ENCODE results near the gene EHF. TPM values are rescaled to one million over a fixed set of nuclear protein-coding genes. Genes with fewer than 3 reads are reported as not detected.
A peak's percentile ranks its signal among the peaks of the same experiment; 100 is the strongest.

Gene EHF
- total RNA-seq, 1 donor from 2014 or later, result 2.8 TPM

GRCh38 chr11:34601085-34601444 is 19.8 kb upstream of the EHF start:
- DNase-seq (ENCODE audit: low spot score) (no peak), ATAC-seq (peak; percentile 51)

DNA sequence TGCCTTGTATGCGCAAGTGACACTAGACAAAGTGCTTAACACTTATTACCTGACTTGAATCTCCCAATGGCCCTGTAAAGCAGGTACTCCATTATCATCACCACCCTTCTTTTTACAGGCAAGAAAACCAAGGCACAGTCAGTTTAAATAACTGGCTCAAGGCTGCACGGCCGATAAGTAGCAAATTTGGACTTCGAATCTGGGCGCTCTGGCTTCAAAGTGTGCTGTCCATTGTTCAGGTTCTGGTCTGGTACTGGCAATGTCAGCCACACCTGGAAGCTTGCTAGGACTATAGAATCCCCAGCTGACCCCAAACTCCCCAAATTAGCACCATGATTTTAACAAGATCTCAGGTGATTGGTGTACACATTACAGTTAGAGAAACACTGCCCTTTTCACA is 19.3 kb upstream of the EHF start:
- no peak for DNase-seq (ENCODE audit: low spot score)
- ATAC-seq, result no peak

GRCh38 chr11:34602245-34602644 is 18.6 kb upstream of the EHF start:
- DNase-seq (ENCODE audit: low spot score) (no peak), ATAC-seq (no peak)

DNA sequence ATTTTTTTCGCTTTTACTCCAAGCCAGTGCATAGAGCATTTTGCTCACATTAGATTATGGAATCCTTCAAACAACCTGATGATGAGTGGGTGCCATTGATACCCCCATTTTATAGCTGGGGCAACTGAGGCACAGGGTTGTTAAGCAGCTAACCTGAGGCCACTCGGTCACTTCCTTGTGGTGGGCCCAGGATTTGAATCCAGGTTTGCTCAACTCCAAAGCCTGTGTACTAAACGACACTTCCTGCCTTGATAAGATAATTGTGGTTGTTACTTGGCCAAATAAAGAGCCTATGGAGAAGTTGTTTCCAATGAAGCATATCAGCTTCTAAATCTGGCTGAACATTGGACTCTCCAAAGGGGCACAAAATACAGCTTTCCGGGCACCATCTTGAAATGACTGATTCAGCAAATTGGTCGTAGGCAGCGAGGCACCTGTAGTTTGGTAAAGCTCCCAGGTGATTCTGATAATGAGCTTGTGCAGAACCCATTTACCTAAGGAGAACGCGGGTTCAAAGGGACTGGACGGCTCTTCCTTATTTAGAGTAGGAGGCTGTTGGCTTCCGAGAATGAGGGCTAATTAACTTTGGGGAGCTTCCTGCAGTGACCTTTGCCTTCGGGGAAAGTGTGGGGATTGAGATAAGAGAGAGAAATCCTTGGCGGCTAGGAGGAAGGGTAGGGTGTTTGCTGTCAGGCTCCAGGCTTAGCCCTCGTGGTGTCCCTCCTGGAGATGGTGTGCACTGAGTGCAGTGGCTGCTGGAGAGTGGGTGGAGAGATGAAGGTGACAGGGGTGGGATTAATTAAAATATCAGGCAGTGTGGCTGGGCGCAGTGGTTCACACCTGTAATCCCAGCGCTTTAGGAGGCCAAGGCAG is 17.5 kb upstream of the EHF start:
- no peak for ATAC-seq
- DNase-seq (ENCODE audit: low spot score), result no peak

GRCh38 chr11:34604145-34604544 is 16.7 kb upstream of the EHF start:
- DNase-seq (ENCODE audit: low spot score) (no peak), ATAC-seq (no peak)

DNA sequence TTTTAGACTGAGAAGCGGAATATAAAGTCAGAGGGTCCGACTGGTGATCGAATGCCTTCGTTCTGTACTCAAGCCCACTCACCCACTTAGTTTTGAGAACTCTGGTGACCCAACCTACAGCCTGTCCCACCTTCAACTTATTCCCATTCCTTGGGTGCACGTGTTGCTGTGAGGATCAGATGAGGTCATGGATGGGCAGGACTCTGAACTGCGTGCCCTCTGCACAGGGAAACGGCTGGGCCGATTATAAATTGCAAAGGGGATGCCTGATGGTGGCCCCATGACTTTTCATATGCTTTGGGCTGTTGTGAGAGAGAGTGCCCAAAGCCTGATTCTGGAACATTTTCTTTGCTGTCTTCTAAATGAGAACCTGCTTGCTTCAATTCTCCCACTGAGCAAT is 16.0 kb upstream of the EHF start:
- ATAC-seq, result no peak
- DNase-seq (ENCODE audit: low spot score), result no peak

- ATAC-seq (no peak), DNase-seq (ENCODE audit: low spot score) (no peak)
Observed at GRCh38 chr11:34605481-34606325, 15.2 kb upstream of the EHF start.

DNA sequence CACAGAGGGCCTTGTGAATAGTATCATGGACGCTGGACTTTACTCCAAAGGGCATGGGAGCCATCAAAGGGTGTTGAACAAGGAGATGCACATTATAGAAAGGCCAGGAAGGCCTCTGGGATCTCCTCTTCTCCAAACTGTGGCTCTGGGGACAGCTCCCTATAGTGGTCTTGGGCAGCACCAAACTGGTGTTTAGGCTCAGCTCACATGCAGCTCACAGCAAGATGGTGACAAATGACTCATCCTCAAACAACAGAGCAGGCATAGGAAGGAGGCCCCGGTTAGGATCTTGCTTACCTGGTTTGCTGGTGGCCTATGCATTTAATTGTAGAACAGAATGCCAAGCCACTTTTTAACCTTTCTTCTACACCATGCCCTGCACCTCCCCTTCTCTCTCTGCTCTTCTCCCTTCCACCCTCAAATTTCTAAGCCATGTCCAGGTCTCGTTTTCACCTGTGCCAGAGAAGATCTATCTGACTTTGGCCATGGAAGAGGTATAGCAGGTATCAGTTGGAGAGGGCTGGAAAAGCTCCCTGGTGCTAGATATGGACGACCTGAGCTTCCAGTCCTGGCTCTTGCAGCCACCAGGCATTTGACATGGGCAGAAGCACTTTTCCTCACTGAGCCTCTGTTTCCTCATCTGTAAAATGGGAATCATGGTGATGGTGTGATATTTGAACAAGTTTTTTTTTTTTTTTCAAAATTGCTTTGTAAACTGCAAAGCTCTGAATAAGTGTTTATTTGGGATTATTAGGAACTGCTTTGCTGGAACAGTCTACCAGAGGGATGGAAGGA is 14.4 kb upstream of the EHF start:
- ATAC-seq (no peak), DNase-seq (ENCODE audit: low spot score) (no peak)

DNA sequence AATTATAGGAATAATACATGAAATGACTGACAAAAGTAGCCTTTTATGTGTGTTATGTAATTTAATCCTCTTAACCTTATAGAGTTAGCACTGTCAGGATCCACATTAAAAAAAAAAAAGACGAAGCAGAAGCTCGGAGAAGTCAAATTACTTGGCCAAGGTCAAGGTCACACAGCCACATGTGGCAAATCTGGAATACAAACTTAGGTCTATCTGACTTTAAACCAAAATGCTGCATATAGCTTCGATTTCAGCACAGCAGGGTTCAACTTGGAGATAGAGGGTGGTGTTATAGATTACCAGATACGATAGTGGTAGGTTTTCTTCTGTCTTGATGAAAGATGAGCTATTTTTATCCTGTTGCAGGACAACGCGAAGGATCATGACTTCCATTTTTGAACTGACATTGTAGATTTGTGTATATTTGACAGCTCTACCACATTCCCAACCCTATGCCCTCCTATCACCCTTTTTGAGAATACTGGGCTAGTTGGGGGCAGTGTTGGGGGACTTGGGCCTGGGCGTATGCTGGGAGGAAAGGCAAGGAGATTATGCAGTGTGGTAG is 11.6 kb upstream of the EHF start:
- DNase-seq (ENCODE audit: low spot score) (no peak), ATAC-seq (no peak)

GRCh38 chr11:34609850-34610249 is 11.0 kb upstream of the EHF start:
- DNase-seq (ENCODE audit: low spot score) (no peak), ATAC-seq (no peak)

DNA sequence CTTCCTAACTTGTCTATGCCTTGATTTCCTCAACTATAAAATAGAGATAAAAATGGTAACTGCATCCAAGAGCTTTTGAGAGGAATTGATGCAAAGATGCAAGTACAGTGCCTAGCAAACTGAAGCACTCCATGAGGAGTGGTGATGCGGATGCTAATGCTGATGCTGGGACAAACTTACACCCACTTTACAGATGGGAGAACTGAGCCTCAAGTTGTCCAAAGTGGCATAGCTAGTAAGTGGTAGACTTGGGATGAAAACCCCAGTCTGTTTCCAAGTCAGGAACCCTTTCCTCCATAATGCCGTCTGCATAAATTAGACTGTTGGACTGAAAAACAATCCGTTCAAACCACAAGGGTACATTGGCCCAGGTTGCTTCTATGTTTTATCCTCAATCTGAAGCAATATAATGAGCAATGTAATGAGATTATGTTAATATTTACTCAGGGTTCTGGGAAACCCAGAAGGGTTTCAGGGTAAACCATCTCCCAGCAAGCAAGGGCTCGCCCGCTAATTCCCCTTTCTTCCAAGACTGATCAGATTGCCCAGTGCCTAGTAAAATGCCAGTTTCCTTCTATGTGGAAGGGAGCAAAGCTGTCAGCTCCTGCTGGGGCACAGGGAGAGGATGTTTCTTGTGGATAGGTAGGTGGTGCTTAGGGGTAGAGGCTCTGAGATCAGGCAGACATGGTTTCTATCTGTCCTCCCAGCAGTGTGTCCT is 10.4 kb upstream of the EHF start:
- DNase-seq (ENCODE audit: low spot score) (no peak), ATAC-seq (no peak)

DNA sequence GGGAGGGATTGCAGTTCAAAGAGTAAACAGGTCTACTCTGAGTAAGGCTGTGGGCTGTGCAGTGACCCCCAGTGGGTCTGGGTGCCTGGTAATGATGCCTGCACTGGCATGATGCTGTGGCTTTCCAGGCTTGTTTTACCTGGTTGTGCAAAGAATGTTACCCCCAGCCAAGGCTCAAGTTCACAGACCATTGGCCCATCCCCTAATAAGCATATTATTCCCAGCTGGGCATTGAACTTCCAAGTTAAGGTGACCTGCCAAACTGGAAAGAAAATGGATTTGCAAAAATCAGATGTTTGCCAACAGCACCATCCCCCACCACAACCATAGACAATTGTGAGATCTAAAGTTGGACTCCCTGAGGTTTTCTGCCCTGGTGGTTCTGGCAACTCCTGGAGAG is 7.9 kb upstream of the EHF start:
- DNase-seq (ENCODE audit: low spot score), result no peak
- no peak for ATAC-seq

- DNase-seq (ENCODE audit: low spot score) (no peak), ATAC-seq (no peak)
Observed at GRCh38 chr11:34613552-34614056, 7.3 kb upstream of the EHF start.

- no peak for DNase-seq (ENCODE audit: low spot score)
- ATAC-seq, result no peak
Observed at GRCh38 chr11:34614344-34615104, 6.4 kb upstream of the EHF start.

DNA sequence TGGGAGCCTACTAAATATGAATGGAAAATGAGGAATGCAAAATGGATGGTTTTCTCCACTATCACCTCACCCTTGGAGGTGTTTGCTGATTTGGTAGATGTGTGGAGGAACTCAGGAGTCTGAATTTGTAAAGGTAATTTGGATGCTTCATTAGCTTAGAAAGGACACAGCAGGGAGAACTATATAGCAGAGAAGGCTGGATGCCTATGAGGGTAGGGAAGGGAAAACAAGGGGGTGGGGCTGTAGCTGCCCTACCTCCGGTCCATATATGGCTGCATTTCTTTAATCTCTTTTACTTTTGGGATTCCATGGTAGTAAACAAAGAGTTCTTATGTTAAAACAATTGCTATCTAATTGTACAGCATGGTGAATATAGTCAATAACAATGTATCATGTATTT is 4.8 kb upstream of the EHF start:
- no peak for ATAC-seq
- no peak for DNase-seq (ENCODE audit: low spot score)

GRCh38 chr11:34616830-34617504 is 3.9 kb upstream of the EHF start:
- ATAC-seq, result no peak
- no peak for DNase-seq (ENCODE audit: low spot score)

GRCh38 chr11:34618406-34618805 is 2.5 kb upstream of the EHF start:
- ATAC-seq, result no peak
- DNase-seq (ENCODE audit: low spot score), result no peak

DNA sequence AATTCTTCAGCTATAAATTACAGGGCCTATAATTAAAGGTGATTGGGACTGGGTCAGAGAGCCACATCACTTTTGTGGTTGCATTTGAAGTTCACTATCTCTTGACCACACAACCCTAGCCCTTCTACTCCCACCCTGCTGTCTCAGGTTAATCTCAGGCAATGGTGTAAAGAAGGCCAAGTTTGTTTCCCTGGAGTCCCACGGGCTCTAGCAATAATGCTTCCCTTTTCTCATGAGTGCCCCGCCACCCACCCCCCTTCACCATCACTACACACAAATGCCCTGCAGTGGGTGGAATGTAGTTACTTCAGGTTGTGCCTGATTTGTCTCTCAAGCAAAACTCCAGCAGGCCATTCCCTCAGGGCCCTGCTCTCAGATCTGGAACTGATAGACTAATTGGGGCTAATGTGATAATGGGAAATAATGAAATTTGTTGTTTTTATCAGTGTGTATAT is 1.8 kb upstream of the EHF start:
- ATAC-seq (no peak), DNase-seq (ENCODE audit: low spot score) (no peak)

GRCh38 chr11:34620202-34620601 is 691 bp upstream of the EHF start:
- DNase-seq (ENCODE audit: low spot score) (no peak), ATAC-seq (no peak)
